DMS 273 (cell line): ENCODE results near the gene MUS81.

Source experiments
- DNase-seq: peaks from one replicate; lab custom pipeline; 2025; ENCODE audit not compliant: unreplicated experiment; lab: John Stamatoyannopoulos, UW

The MUS81 gene

GRCh38 chr11:65859095-65859811 lies 980 bp upstream of the MUS81 start:
- DNase-seq = peak; percentile 99

DNA sequence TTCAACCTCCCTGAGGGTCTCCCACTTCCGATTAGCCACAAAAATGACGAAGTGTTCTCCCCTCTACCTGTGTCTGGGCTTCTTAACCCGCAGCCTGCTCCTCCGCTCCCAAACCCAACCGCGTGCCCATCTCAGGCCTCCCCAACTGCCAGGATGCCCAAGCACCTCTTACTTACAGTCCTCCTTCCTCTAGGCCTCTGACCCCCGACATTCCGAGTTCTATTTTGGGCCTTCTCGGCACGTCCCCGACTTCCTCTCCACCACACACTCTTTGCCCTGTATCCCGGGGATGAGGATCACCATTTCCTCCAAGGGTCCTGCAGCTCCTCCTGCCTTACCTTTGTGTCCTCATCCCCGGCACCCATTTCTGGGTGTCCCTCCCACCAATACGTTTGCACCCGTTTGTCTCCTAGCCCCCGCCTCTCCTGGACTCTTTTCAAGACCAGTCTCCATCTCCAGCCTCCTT lies 388 bp upstream of the MUS81 start:
- DNase-seq = no peak

DNA sequence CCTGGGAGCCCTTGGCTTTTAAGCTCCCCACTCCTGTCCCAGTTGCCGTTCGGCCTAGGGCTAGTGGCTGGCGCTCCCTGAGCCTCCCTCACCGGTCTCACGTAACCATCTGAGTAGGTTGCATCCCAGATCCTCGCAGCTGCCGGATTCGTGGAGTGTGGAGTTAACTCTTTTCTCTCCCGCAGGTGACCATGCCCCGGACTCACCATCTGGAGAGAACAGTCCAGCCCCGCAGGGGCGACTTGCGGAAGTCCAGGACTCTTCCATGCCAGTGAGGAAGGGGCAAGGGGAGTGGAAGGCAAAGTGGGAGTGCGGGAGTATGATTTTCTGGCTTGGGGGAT lies 902 bp downstream of the MUS81 start:
- DNase-seq = peak; percentile 56

GRCh38 chr11:65861533-65862183 lies 1.4 kb downstream of the MUS81 start:
- DNase-seq = no peak

GRCh38 chr11:65862191-65862735 lies 2.0 kb downstream of the MUS81 start:
- no peak for DNase-seq

- no peak for DNase-seq
Measured at GRCh38 chr11:65862941-65863888, 3.0 kb downstream of the MUS81 start.

GRCh38 chr11:65863889-65864705 lies 3.9 kb downstream of the MUS81 start:
- DNase-seq = no peak

GRCh38 chr11:65864706-65865471 lies 4.7 kb downstream of the MUS81 start:
- DNase-seq = no peak

GRCh38 chr11:65865550-65866172 lies 5.4 kb downstream of the MUS81 start:
- no peak for DNase-seq

- no peak for DNase-seq
Measured at GRCh38 chr11:65866509-65867283, 6.5 kb downstream of the MUS81 start.

- DNase-seq = no peak
Measured at GRCh38 chr11:65867284-65868071, 7.2 kb downstream of the MUS81 start.

DNA sequence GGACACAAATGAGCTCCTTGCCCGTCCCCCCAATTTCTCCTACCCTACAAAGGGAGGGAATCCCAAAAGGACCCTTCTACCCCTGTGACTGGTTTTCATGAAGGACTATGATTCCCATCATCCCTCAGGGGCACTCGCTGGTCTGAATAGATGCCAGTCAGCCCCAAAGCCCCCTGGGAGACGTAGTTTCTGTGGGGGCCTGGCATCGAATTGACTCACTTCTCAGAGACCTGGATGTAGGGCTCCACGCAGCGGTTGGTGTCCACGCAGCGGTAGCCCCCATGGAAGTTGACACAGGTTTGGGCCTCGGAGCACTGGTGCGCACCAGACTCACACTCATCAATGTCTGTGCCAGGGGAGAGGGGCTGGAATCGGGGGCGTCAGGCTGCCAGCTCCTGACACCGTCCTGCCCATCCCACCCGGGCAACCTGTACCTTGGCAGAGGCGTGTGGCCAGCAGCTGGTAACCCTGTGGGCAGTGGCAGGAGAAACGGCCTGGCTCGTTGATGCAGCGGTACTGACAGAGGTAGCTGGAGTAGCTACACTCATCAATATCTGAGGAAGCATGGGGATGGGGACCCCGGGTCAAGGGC lies 7.9 kb downstream of the MUS81 start:
- peak; percentile 60 for DNase-seq

GRCh38 chr11:65868907-65869306 lies 8.7 kb downstream of the MUS81 start:
- no peak for DNase-seq

DNA sequence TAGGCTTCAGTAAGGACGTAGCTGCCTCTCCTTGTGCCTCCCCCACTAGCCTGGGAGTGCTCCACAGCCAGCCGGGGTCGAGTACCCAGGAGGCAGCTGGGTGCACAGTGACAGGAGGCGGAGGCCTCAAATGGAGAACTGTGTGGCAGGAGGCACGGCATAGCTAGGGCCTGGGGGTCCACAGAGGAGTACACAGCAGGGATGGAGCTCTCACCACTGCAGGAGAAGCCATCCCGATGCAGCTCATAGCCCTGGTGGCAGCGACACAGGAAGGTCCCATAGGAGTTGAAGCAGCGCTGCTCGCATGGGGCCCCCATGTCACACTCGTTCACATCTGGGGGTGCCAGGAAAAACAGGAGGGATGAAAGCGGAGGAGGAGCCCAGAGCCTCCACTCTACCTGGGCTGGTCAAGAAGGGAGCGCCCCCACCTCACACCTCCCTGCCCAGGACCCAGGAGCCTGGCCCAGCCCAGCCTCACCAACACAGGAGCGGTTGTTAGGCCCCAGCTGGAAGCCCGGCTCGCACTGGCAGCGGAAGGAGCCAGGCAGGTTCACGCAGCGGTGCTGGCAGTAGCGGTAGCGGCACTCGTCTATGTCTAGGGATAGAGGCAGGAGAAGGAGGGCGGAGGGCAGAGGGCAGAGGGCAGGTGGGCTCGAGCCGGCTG lies 9.5 kb downstream of the MUS81 start:
- no peak for DNase-seq

DNA sequence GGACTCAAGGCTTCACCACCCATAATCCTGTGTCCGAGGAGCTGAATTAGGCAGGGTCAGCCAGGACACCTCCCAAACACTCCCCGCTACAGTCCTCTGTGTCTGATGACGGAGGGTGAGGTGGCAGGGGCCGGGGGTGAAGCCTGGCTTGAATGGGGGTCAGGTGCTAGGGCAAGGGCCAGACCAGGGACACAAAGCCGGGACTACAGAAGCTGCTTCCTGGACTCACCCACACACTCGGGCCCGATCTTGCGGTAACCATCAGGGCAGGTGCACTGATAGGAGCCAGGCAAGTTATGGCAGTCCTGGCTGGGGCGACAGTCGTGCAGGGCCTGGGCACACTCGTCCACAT lies 10.1 kb downstream of the MUS81 start:
- no peak for DNase-seq

DNA sequence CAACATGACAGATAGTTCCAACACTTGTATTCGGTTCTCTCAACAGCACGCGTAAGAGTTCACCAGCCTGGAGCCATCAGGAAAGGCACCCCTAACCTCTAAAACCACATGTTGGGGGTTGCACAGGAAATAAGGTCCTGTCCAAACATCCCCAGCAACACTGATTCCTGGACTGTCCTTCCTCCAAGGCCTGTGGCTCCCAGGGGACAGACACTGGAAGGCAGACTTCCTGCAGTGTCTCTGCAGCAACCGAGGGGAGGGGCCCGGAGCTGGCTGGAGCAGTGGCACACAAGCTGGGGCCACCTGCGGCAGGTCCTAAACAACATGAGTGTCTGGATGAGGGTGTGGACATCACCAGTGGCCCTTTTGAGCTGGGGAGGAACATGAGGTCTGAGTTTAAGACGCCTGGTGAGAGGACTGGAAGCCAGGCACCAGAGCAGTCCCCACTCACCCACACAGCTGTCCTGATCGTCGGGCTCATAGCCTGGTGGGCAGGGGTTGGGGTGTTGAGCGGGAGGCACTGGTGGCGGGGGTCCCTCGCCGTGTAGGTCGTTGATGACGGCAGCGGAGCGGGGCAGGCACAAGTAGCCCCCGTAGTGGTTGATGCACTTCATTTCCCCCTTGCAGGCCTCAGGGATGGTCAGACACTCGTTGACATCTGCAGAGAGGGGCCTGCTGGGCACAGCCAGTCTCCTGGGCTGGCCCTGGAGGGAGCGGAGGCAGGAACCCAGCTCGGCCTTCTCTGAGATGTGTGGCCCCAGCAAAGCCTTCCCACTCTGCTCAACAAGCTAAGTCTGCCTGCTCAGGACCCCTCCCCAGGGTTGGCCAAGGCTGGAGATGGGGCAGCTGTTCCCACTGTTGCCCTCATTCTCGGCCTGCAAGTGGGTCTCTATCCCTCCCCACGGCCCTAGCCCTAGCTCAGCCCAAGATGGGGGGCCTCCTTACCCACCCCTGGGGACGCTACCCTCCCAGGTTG lies 10.8 kb downstream of the MUS81 start:
- no peak for DNase-seq
